Loucy (cell line): ENCODE data around the gene RPTOR.

Source experiments
- H2AFZ ChIP-seq: fragments of 200-600 bp; sonication (generic); 2 replicates; pipeline ENCODE4 v1.6.0; 2016; ENCODE audit warnings: antibody characterized with exemption, mild to moderate bottlenecking, low read length, moderate library complexity
- H3F3A ChIP-seq: fragments of 200-600 bp; 2 replicates; pipeline ENCODE4 v1.6.0; 2016; ENCODE audit warnings: antibody characterized with exemption, low read depth, mild to moderate bottlenecking
- H3K27me3 ChIP-seq: fragments of 200-600 bp; sonication (generic); 2 replicates; pipeline ENCODE4 v1.6.1; 2014; ENCODE audit warnings: low read length, mild to moderate bottlenecking; ENCODE audit not compliant: insufficient read depth, poor library complexity, severe bottlenecking
- H3K36me3 ChIP-seq: fragments of 200-600 bp; sonication (generic); 2 replicates; pipeline ENCODE4 v1.6.1; 2016; ENCODE audit warnings: low read length; ENCODE audit not compliant: insufficient read depth
- H3K4me1 ChIP-seq: fragments of 200-600 bp; sonication (generic); 2 replicates; pipeline ENCODE4 v1.5.1; 2014; ENCODE audit warnings: low read length, mild to moderate bottlenecking; ENCODE audit not compliant: insufficient read depth, poor library complexity, severe bottlenecking
- H3K4me2 ChIP-seq: fragments of 200-600 bp; sonication (generic); 2 replicates; pipeline ENCODE4 v1.6.0; 2014; ENCODE audit warnings: antibody characterized with exemption, low read length, low read depth, mild to moderate bottlenecking; ENCODE audit not compliant: poor library complexity, severe bottlenecking
- H3K4me3 ChIP-seq: fragments of 200-600 bp; sonication (generic); 2 replicates; pipeline ENCODE4 v1.5.1; 2014; ENCODE audit warnings: low read length, mild to moderate bottlenecking, mixed read lengths; ENCODE audit not compliant: poor library complexity, severe bottlenecking
- H3K79me2 ChIP-seq: fragments of 200-600 bp; sonication (generic); 2 replicates; pipeline ENCODE4 v1.6.1; 2014; ENCODE audit warnings: low read length; ENCODE audit not compliant: insufficient read depth
- H3K9ac ChIP-seq: fragments of 200-600 bp; sonication (generic); 2 replicates; pipeline ENCODE4 v1.6.0; 2014; ENCODE audit warnings: mild to moderate bottlenecking, low read depth, low read length, moderate library complexity; ENCODE audit not compliant: poor library complexity, severe bottlenecking
- H3K9me2 ChIP-seq: fragments of 200-600 bp; sonication (generic); replicated peaks from 2 replicates; pipeline ENCODE4 v1.6.1; 2016; ENCODE audit warnings: low read depth, low read length, mixed read lengths
- H3K9me3 ChIP-seq: fragments of 200-600 bp; sonication (generic); 2 replicates; pipeline ENCODE4 v1.6.1; 2014; ENCODE audit warnings: mild to moderate bottlenecking, antibody characterized with exemption, low read length, low read depth; ENCODE audit not compliant: insufficient read depth
- H4K20me1 ChIP-seq: fragments of 200-600 bp; sonication (generic); 2 replicates; pipeline ENCODE4 v1.6.0; 2014; ENCODE audit warnings: antibody characterized with exemption, low read length, mild to moderate bottlenecking; ENCODE audit not compliant: insufficient read depth, poor library complexity, severe bottlenecking
- CTCF ChIP-seq: fragments of 200-600 bp; sonication (generic); conservative IDR thresholded peaks from 2 replicates; pipeline ENCODE4 v1.5.1; 2014; ENCODE audit warnings: mild to moderate bottlenecking, antibody characterized with exemption, low read length
- EZH2phosphoT487 ChIP-seq: fragments of 200-600 bp; IDR thresholded peaks from 2 replicates; pipeline ENCODE4 v1.6.1; 2018; ENCODE audit warnings: antibody characterized with exemption, mild to moderate bottlenecking, moderate library complexity, borderline replicate concordance

RPTOR gene

GRCh38 chr17:80720610-80721577, 176.3 kb downstream of the RPTOR start:
- no peaks in the 10 kb centered on the region for H3K27me3 ChIP-seq
- H2AFZ ChIP-seq: no peak overlapping the region
- TF ChIP-seq EZH2phosphoT487: no peak
- H3F3A ChIP-seq: no peaks in the 10 kb centered on the region
- H3K4me1 ChIP-seq: peaks cover 21% of the 10 kb centered on the region
- peaks cover 49% of the 10 kb centered on the region; the same call in 1 of the 2 replicates for H3K79me2 ChIP-seq
- no peaks in the 10 kb centered on the region for H3K9me3 ChIP-seq
- no peaks in the 10 kb centered on the region for H3K36me3 ChIP-seq
- no peak overlapping the region for H3K4me2 ChIP-seq
- H3K4me3 ChIP-seq: no peak overlapping the region
- no peaks in the 10 kb centered on the region for H3K9me2 ChIP-seq
- H3K9ac ChIP-seq: no peak overlapping the region
- H4K20me1 ChIP-seq: no peaks in the 10 kb centered on the region

- Histone ChIP-seq H3K79me2 (peaks cover 47% of the 10 kb centered on the region; the same call in 1 of the 2 replicates), H3F3A (no peaks in the 10 kb centered on the region)
These were observed 178.0 kb downstream of the RPTOR start for GRCh38 chr17:80722661-80723060.

GRCh38 chr17:80724775-80725266, 180.2 kb downstream of the RPTOR start:
- Histone ChIP-seq H3K4me3 (no peak overlapping the region), H3K9me2 (no peaks in the 10 kb centered on the region), H3F3A (no peaks in the 10 kb centered on the region), H3K4me1 (peaks cover 10% of the 10 kb centered on the region), H4K20me1 (no peaks in the 10 kb centered on the region), H3K36me3 (no peaks in the 10 kb centered on the region; the same call in 1 of the 2 replicates), H3K27me3 (no peaks in the 10 kb centered on the region), H3K9me3 (no peaks in the 10 kb centered on the region), H3K9ac (no peak overlapping the region), H2AFZ (no peak overlapping the region), H3K4me2 (no peak overlapping the region), H3K79me2 (peaks cover 34% of the 10 kb centered on the region; the same call in 1 of the 2 replicates)
- TF ChIP-seq EZH2phosphoT487 (no peak), CTCF (no peak)

More at GRCh38 chr17:80722661-80723060, 178.0 kb downstream of the RPTOR start:
- H2AFZ ChIP-seq: no peak overlapping the region
- H3K4me2 ChIP-seq: no peak overlapping the region
- H3K9ac ChIP-seq: no peak overlapping the region
- peaks cover 21% of the 10 kb centered on the region for H3K4me1 ChIP-seq
- no peaks in the 10 kb centered on the region; the same call in 1 of the 2 replicates for H3K36me3 ChIP-seq
- H3K4me3 ChIP-seq: no peak overlapping the region
- no peaks in the 10 kb centered on the region for H3K27me3 ChIP-seq
- H3K9me3 ChIP-seq: no peaks in the 10 kb centered on the region
- no peak for TF ChIP-seq CTCF
- no peak for TF ChIP-seq EZH2phosphoT487
- H4K20me1 ChIP-seq: no peaks in the 10 kb centered on the region
- no peaks in the 10 kb centered on the region for H3K9me2 ChIP-seq
